DMS79 treated with DMSO at 0.1 percent for 48 hours (cell line): ENCODE data around the gene CYP2B6.
"Not testable (repeated sequence)": the region's sequence is repeated elsewhere in the genome, so short reads cannot be mapped to it uniquely, and the experiment has no call there.

ENCODE experiments used
- DNase-seq: peaks from one replicate; lab custom pipeline; 2025; lab: John Stamatoyannopoulos, UW

The CYP2B6 gene

GRCh38 chr19:41031916-41032315 is 40.8 kb downstream of the CYP2B6 start:
- DNase-seq = no peak

GRCh38 chr19:41033324-41033723 is 42.2 kb downstream of the CYP2B6 start:
- DNase-seq = not testable (repeated sequence)

- DNase-seq = no peak
Measured at GRCh38 chr19:41039806-41040205, 48.7 kb downstream of the CYP2B6 start.

GRCh38 chr19:41045095-41045494 is 54.0 kb downstream of the CYP2B6 start:
- not testable (repeated sequence) for DNase-seq

GRCh38 chr19:41050426-41050825 is 59.3 kb downstream of the CYP2B6 start:
- DNase-seq = no peak

- DNase-seq = not testable (repeated sequence)
Measured at GRCh38 chr19:41052162-41052561, 61.1 kb downstream of the CYP2B6 start.

- DNase-seq = not testable (repeated sequence)
Measured at GRCh38 chr19:41053331-41053730, 62.2 kb downstream of the CYP2B6 start.

GRCh38 chr19:41064974-41065569 is 74.0 kb downstream of the CYP2B6 start:
- DNase-seq = no peak
